Measurements from ENCODE around the gene VPS52.

GRCh38 chr6:33271468-33272274, at the start of gene VPS52, which contains the start of gene RPS18:
- TF ChIP-seq POLR2A (IDR thresholded peaks at IDR 0.05) (peak; percentile 83 to 87), CTCF (IDR thresholded peaks at IDR 0.05) (no peak), POLR2AphosphoS5 (IDR thresholded peaks at IDR 0.05) (peak; percentile 99), EP300 (IDR thresholded peaks at IDR 0.05) (no peak)
